ENCODE measurements around the gene STX3.
"Not testable (repeated sequence)": the region's sequence is repeated elsewhere in the genome, so short reads cannot be mapped to it uniquely, and the experiment has no call there.

The STX3 gene

DNA sequence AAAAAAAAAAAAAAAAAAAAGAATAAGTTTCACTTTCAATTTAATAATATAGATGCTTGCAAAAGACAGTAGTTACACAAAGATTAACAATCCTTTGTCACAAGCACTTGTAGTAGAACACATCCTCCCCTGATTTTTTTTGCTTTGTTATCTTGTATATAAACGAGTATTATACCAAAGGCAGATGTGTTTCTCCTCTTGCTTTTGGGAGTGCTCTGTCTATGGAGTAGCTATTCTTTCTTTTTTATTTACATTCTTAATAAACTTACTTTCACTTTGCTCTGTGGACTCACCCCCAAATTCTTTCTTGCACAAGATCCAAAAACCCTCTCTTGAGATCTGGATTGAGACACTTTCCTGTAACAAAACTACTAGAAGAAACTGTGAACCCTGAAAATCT lies 58.8 kb downstream of the STX3 start:
- TF ChIP-seq, protein P1, sequence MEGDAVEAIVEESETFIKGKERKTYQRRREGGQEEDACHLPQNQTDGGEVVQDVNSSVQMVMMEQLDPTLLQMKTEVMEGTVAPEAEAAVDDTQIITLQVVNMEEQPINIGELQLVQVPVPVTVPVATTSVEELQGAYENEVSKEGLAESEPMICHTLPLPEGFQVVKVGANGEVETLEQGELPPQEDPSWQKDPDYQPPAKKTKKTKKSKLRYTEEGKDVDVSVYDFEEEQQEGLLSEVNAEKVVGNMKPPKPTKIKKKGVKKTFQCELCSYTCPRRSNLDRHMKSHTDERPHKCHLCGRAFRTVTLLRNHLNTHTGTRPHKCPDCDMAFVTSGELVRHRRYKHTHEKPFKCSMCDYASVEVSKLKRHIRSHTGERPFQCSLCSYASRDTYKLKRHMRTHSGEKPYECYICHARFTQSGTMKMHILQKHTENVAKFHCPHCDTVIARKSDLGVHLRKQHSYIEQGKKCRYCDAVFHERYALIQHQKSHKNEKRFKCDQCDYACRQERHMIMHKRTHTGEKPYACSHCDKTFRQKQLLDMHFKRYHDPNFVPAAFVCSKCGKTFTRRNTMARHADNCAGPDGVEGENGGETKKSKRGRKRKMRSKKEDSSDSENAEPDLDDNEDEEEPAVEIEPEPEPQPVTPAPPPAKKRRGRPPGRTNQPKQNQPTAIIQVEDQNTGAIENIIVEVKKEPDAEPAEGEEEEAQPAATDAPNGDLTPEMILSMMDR (IDR thresholded peaks at IDR 0.05; ENCODE audit: low read depth, low read length) = no peak
- no peak overlapping the region for H3K4me3 ChIP-seq (ENCODE audit: low read depth, low read length)
- DNase-seq (ENCODE audit: low read depth, low spot score) = no peak
- in situ Hi-C loops (cut with HindIII; ENCODE audit: low sequenced_read_pairs) = no loop called here

DNA sequence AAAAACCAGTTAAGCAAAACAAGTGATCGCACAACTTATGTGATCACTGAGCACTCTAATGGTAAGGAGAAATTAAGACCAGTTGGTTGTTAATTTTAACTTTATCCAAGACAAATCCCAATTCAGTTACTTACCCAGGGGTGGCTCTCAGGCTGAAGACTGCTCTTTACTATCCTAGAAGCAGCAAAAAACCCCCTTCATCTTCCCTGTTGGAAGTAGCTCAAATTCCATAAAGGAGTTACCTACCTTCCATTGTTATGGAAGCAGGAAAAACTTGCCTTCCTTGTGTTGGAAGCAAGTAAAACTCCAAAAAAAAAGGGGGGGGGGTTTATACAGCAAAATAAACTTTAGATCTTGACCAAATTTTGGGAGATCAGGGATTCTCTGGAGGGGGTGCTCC lies 60.6 kb downstream of the STX3 start:
- in situ Hi-C loops (cut with HindIII; ENCODE audit: low sequenced_read_pairs) = no loop called here
- TF ChIP-seq, protein P1 (IDR thresholded peaks at IDR 0.05; ENCODE audit: low read depth, low read length) = no peak
- no peak overlapping the region for H3K4me3 ChIP-seq (ENCODE audit: low read depth, low read length)
- no peak for DNase-seq (ENCODE audit: low read depth, low spot score)

DNA sequence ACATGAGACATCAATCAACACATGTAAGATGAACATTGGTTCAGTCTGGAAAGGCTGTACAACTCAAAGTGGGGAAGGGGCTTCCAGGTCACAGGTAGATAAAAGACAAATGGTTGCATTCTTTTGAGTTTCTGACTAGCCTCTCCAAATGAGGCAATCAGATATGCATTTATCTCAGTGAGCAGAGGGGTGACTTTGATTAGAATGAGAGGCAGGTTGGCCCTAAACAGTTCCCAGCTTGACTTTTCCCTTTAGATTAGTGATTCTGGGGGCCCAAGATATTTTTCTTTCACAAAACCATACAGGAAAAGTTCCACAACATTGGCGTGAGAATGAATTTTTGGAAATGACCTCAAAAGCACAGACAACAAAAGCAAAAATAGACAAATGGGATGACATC lies 61.3 kb downstream of the STX3 start:
- in situ Hi-C loops (cut with HindIII; ENCODE audit: low sequenced_read_pairs); DNase-seq (ENCODE audit: low read depth, low spot score); H3K4me3 ChIP-seq (ENCODE audit: low read depth, low read length): not testable (repeated sequence)

DNA sequence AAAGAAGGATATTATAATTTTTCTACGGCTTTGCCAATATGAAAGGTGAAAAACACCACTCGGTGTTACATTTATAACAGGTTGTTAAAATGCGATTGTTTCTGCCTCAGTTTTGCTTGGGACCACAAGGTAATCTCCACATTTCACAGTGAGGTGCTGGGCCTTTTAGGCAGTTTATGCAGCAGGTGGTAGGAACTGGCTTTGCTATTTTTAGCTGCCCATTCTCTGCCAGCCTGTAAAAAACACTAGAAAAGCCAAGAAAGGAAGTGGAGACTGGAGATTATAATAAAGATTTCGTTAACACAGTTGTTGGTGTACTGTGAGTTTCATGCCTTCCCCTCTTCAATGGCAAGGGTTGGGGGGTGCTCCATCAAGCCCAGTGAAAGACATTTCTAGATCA lies 63.4 kb downstream of the STX3 start:
- DNase-seq (ENCODE audit: low read depth, low spot score) = no peak
- in situ Hi-C loops (cut with HindIII; ENCODE audit: low sequenced_read_pairs) = no loop called here

DNA sequence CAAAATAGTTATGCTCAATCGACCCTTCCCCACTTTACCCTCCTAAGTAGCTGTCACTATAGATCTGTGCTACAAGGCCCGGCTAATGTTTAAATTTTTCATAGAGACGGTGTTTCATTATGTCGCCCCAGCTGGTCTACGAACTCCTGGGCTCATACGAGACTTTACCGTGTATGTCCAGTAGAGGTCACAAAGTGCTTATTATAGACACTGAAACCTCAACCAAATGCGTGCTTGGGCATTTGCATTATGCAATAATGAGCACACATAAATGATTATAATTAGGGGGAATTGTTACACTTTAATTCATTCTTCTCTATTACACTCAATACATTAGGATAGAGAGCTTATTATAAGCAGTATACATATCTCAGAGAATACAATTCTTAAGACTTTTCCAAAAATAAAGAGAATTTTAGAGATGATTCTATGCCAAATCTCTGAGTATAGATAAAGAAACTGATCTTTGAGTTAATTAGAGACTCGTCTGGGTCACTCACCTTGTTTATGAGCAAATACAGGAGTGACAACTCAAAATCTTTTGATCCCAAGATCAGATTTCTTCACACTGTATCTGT lies 67.9 kb downstream of the STX3 start:
- TF ChIP-seq, protein P1 (IDR thresholded peaks at IDR 0.05; ENCODE audit: low read depth, low read length) = peak; percentile 51
- in situ Hi-C loops (cut with HindIII; ENCODE audit: low sequenced_read_pairs) = no loop called here
- H3K4me3 ChIP-seq (ENCODE audit: low read depth, low read length) = no peak overlapping the region
- DNase-seq (ENCODE audit: low read depth, low spot score) = peak; percentile 34

More for the DNA sequence above, 63.4 kb downstream of the STX3 start:
- H3K4me3 ChIP-seq (ENCODE audit: low read depth, low read length) = no peak overlapping the region
- TF ChIP-seq, protein P1 (IDR thresholded peaks at IDR 0.05; ENCODE audit: low read depth, low read length) = no peak

DNA sequence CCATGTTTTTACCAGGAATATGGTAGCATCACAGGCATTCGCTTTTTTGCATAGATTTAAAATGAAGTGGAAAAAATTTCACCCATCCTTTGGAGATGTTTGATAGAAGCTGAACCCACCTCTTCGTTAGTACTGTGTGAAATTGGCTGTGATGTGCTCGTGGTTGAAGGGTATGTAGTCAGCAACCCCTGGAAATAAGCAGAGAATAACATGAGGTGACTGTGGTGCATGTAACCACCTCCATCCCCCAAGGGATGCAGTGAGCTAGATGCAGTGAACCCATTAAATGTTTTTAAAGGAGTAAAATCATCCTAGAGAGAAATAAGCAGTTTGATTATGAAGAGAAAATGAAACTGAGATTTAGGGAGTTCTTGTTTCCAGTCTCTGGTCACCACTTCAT lies 74.2 kb downstream of the STX3 start:
- in situ Hi-C loops (cut with HindIII; ENCODE audit: low sequenced_read_pairs) = no loop called here
- TF ChIP-seq, protein P1 (IDR thresholded peaks at IDR 0.05; ENCODE audit: low read depth, low read length) = no peak
- no peak for DNase-seq (ENCODE audit: low read depth, low spot score)
- H3K4me3 ChIP-seq (ENCODE audit: low read depth, low read length) = no peak overlapping the region

DNA sequence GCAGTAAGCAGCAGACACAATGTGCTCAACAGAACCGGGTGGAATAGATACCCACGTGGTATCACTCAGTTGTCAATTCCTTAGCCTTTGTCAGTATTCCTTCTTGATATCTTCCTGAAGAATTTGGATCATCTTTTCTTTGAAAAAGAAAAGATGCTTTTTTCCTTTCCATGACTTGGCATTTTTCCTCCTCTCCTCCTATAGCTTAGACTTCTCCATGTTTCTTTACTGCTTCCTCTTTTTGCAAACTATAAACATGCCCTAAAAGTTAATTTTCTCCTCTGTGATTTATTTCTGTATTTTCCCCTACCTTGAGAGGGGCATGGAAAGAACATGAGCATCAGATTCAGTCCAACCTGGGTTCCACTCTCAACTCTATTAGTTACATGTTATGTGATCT lies 78.4 kb downstream of the STX3 start:
- DNase-seq (ENCODE audit: low read depth, low spot score) = no peak
- in situ Hi-C loops (cut with HindIII; ENCODE audit: low sequenced_read_pairs) = no loop called here
- TF ChIP-seq, protein P1 (IDR thresholded peaks at IDR 0.05; ENCODE audit: low read depth, low read length) = no peak
- no peak overlapping the region for H3K4me3 ChIP-seq (ENCODE audit: low read depth, low read length)
